Renal cortex interstitium (tissue), 11 donors: ENCODE data around the gene ARL3. TPM values are rescaled to one million over a fixed set of nuclear protein-coding genes. Genes with fewer than 3 reads are reported as not detected.
A peak's percentile ranks its signal among the peaks of the same experiment; 100 is the strongest.
"Not testable (repeated sequence)": the region's sequence is repeated elsewhere in the genome, so short reads cannot be mapped to it uniquely, and the experiment has no call there.

Experiments used
- DNase-seq, 11 donors: peaks; one replicate each; pipeline ENCODE4 v3.0.0-alpha.2; 2013; ENCODE audit warnings: low read depth in 9 of 11, low spot score in 4 of 11; ENCODE audit errors: extremely low read depth in 1 of 11
- polyA plus RNA-seq, 3 donors: library from polyadenylated mRNA; unstranded; fragments of 120-200 nt; gene quantifications; one replicate each; pipeline ENCODE4 v1.2.1, GENCODE V29; 2013; ENCODE audit not compliant: insufficient read length in 3 of 3

ARL3 gene
- polyA plus RNA-seq, 3 donors = 27.5 to 35.8 (median 31.5) TPM

DNA sequence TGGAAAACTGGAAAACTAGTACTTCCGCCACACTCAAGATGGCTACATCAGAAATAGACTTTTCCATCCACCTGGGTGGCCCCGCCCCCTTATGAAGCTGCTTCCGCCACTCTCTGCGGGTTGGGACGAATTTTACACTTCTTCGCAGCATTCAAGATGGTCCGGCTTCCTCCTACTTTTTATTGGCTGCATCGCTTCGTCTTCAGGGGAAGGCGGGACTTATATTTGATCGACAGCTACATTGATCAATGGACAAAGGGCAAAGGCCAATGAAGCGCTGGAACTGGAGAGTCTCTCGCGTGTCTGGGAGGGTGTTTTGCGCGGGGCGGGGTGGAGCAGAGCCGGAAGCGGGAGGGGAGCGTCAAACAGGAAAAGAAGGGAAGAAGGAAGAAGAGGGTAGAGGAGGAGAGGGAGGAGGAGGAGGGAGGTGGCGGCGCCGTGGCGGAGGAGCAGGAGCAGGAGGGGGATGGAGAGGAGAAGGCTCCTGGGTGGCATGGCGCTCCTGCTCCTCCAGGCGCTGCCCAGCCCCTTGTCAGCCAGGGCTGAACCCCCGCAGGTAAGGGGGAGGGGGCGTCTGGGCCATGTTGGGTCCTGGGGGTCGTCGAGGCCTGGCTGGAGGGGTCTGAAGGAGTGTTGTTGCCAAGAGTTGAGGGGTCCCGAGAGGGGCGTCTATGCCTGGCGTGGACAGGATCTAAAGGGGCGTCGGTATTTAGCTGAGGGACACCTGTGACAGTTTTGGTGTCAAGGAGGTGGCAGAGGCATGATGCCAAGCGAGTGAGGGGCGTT lies 29.6 kb upstream of the ARL3 start, which contains the start of gene WBP1L:
TSS of gene WBP1L (plus strand) at position 361 of the 786 bp plus-strand sequence. CDS start at position 467, 106 bp downstream.
- peak; percentile 96 to 100 (median 99) for DNase-seq

DNA sequence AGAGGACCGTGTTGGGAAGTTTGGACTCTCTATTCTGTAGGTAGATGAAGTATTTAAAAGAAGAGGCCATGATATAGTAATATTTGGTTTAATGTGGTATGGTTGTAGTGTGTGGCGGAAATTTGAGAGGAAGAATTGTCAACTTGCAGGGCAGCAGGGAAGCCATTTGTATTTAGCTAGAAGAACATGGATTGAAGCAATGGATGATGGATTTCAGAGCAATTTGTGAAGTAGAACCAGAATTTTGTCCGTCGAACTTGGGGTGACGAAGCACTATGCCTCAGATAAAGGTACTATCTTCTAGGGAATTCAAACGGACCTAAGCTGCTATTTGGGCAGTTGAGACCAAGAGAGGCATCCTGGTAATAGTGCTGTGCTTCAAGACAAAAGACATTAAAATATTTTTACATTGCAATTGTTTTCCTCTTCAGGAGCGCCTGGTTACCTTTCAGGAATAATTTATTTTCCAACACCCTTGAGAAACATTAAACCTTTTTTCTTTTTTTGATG lies 28.9 kb upstream of the ARL3 start:
- DNase-seq = no peak

DNA sequence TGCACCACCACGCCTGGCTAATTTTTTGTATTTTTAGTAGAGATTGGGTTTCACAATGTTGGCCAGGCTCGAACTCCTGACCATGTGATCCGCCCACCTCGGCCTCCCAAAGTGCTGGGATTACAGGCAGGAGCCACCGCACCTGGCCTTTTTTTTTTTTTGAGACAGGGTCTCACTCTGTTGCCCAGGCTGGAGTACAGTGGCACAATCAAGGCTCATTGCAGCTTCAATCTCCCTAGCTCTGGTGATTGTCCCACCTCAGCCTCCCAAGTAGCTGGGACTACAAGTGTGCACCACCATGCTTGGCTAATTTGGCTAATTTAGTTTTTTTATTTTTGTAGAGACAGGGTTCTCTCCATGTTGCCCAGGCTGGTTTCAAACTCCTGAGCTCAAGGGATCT lies 28.1 kb upstream of the ARL3 start:
- DNase-seq = not testable (repeated sequence)

DNA sequence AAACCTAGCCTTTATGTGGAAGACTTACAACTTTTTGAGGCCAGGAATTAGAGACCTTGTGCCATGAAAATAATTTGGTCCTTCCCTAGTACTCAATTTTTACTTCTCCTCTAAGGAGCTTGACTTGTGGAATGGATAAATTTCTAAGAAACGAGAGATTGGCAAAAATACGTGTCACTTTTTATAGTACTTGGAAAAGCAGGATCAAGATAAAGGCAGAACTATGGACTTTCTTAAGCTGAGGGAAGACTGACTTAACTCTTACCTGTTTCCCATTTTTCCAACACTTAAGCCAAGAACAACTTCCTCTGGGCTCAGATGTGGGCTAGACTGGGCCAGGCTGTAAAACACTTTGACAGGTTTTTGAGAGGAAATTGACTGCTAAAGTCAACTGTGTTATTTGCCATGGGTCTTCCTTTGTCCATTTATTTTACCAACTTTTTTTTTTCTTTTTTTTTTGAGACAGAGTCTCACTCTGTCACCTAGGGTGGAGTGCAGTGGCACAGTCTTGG lies 27.6 kb upstream of the ARL3 start:
- no peak for DNase-seq

DNA sequence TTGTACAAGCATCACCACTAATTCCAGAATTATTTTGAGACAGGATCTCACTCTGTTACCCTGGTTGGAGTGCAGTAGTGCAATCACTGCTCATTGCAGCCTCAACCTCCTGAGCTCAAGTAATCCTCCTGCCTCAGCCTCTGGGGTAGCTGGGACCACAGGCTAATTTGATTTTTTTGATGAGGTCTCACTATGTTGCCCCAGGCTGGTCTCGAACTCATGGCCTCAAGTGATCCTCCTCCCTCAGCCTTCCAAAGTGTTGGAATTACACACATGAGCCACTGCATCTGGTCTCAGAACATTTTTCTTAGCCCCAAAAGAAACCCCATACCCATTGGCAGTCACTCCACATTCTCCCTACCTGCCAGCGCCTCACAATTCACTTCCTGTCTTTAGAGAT lies 26.0 kb upstream of the ARL3 start:
- no peak for DNase-seq

DNA sequence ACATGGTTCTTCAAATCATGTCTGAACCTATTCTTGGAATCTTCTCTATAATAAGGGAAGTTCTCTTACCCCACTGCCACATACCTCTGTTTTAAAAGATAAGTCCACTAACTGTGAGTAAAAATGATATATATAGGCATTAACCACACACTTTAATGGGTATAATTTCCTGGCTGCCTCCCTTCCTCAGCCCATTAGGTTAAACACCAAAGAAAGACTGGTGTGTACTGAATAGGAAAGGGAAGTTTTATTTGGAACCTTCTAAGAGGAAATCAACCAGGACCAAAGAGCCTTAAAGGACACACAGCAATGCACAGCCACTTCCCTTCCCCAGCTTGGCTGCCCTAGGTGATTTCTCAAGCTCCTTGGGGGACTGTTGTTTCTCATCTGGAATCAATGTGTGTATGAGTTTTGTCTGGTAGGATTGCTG lies 24.5 kb upstream of the ARL3 start:
- DNase-seq = no peak

DNA sequence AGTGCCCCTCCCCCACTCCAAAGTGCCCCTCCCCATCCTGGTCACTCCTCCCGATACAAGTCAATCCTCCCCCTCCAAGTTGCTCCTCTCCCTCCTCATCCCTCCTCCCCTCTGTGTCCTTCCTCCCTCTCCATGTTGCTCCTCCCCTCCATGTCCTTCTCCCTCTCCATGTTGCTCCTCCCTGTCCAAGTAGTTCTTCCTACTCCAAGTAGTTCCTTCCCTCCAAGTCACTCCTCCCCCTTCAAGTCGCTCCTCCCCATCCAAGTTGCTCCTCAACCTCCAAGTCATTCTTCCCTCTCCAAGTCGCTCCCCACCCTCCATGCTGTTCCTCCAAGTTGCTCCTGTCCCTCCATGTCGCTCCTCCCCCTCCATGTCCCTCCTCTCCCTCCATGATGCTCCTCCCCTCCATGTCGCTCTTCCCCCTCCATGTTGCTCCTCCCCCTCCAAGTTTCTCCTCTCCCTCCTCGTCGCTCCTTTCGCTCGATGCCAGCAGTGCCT lies 20.9 kb upstream of the ARL3 start:
- no peak for DNase-seq

DNA sequence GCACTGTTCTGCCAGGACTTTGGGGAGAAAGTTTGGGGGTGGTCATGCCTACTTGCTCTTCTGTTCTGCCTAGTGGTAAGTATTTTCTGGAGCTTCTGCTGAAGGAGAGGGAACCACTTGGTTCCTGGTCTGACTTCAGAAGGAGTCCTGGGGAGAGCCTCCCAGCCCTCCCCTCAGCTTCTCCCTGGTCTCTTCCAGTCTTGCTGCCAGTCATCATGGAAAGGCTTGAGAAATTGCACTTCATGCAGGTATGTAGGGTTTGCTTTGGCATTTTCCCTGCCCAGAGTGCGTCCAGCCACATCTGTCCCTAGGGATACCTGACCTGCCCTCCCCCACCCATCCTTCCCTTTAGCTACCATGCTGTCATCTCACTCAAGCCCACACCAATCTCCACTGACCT lies 18.5 kb upstream of the ARL3 start:
- DNase-seq = no peak

DNA sequence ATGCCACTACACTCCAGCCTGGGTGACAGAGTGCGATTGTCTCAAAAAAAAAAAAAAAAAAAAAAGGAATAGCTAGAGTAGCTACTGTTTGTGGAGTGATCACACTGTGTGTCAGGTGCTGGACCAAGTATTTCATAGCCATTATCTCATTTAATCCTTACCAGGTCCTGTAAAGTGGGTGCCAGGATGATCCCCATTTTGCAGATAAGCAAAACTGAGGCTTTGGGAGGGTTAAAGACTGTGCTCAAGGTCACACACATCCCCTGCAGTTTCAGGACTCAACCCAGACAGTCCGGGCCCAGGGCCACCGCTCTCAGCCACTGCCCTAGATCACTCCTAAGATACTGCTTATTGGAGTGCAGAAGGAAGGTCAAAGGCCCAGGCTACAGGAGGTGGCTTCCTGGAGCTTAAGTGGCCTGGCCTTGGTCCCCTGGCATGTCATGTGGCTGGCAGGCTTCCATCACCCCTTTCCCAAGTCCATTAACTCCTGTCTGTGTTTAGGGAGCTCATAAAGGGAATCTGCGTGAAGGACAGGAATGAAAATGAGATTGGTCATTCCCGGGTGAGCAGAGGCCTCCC lies 17.1 kb upstream of the ARL3 start:
- DNase-seq = no peak

DNA sequence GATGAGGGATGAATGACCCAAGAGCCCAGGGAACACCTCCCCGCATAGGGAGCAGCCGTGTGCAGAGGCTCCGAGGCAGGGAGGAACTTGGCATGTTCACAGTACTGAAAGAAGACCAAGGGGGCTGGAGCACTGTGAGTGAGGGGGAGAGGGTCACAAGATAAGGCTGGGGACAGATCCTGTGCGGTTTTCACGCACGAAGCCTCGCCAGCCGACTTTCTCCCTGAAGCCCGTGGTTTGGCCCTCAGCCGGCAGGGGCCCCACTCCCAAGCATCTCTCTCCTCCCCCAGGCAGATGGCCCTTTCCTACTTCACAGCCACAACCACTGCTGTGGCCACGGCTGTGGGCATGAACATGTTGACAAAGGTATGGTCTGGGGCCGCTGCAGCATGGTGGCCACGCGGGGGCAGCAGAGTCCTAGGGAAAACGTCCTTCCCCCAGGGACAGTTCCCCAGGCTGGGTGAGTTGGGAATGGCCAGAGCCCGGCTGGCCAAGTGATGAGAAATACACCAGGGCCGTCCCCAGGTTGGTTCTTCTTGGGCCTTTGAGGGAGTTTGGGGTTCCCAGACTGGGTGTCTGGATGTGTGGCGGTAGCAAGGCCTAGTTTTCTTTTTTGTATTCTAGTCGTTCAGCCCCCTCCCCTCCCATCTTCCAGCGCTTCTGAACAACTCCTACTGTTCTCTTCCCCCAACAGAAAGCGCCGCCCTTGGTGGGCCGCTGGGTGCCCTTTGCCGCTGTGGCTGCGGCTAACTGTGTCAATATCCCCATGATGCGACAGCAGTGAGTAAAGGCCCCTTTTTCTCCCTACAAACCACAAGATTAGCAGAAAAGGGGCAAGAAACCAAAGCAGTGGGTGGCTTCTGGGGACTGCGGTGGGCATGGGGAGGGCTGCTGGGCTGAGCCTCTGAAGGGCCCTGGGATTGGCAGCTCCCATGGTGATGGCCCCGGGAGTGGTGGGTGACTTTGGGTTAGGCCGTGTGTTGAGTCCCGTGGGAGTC lies 15.1 kb upstream of the ARL3 start:
- DNase-seq = peak in 4 of 11 donors; percentile 56 to 74 (median 68)

DNA sequence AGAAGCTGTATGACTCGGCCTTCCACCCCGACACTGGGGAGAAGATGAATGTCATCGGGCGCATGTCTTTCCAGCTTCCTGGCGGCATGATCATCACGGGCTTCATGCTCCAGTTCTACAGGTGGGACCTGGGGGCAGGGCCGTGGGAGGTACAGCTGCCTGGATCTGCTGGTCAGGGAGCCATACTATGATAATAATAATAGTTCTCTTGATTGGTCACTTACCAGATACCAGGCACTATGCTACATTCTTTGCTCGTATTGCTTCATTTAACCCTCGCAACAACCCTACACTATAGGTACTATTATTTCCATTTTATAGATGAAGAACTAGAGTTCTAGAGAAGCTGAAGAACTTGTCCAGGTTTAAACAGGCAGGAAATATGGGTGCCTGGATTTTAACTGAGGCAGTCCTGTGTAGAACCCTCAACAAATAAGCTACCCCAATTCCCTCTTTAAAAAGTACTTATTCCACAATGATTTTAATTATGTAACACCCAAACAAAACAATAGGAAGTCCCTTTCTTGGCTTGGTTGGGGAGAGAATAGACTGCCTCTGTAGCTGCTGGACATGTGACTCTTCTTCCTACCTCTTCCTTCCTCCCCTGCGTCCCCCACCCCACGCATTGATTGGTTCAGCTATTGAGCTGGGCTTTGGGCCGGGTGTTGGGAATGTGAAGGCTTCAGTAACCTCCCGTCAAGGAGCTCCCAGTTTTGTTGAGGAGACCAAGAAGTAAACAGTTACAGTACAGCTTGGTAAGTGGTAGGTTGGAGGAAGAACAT lies 13.0 kb upstream of the ARL3 start:
- DNase-seq = no peak

DNA sequence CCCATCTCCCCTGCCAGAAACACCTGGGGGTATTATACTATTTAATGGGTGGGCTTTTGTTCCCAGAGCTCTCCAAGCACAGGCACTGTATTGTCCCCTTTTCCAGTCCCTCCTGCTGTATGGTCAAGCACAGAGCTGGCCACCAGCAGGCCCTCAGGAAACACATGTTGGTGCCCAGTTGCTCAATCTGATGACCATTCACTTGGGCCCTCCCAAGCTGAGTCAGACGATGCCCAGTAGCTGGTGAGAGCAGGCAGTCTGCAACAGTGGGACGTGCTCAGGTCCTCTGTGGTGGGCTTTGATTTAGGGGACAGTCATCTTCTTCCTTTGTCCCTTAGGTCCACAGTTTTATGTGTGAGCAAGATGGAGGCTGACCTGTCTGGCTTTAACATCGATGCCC lies 12.1 kb upstream of the ARL3 start:
- DNase-seq = no peak

DNA sequence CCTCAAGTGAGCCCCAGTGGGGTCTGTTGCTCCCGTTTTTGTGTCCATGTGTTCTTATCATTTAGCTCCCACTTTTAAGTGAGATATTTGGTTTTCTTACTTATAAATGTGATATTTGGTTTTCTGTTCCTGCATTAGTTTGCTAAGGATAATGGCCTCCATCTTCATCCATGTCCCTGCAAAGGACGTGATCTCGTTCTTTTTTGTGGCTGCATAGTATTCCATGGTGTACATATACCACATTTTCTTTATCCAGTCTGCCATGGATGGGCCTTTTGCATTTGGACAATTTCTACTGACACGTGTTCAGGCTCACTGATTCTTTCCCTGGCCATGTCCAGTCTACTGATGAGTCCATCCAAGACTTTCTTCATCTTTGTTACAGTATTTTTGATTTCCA lies 9.8 kb upstream of the ARL3 start:
- DNase-seq = no peak

DNA sequence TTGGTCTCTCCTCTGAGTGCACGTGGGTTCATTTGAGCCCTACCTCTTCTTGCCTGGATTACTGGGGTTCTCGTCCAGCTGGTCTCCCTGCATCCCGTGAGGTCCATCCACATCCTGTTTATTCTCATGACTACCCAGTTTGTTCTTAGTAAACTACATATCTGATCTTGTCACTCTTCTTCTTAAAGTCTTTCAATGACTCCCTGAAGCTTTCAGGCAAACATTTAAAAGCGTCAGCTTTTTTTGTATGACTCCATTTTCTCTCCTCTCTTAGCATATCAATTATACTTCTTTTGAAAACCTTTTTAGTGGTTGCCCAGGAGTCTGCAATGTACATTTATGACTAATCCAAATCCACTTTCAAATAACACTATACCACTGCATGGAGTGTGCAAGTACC lies 7.8 kb upstream of the ARL3 start:
- no peak for DNase-seq

DNA sequence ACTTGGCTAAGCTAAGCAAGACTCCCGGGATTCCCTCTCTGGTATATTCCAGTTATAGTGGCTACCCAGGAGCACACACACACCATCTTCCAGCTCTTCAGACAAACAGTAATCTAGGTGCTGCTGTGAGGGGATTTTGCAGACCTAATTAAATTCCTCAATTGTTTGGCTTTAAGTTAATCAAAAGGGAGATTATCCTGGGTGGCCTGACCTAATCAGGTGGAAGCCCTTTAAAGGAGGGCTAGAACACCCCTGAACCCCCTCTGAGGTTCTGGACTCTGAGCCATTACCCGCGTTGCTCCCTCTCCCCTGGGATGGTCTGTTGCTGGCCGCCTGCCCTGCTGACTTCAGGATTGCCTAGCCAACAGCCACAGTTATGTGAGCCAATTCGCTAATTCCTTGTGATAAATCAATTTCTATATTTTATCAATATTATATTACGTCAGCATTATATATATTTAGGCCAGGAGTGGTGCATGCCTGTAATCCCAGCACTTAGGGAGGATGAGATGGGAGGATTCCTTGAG lies 6.6 kb upstream of the ARL3 start:
- no peak for DNase-seq

DNA sequence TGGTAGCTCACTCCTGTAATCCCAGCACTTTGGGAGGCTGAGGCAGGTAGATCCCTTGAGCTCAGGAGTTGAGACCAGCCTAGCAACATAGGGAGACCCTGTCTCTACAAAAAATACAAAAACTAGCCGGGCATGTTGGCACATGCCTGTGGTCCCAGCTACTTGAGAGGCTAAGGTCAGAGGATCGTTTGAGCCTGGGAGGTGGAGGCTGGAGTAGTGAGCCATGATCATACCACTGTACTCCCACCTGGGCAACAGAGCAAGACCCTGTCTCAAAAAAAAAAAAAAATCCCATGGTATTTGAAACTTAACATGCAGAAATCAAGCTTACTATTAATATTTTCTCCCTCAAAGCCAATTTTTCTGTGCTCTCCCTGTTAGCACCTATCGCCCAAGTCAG lies 6.1 kb upstream of the ARL3 start:
- no peak for DNase-seq

DNA sequence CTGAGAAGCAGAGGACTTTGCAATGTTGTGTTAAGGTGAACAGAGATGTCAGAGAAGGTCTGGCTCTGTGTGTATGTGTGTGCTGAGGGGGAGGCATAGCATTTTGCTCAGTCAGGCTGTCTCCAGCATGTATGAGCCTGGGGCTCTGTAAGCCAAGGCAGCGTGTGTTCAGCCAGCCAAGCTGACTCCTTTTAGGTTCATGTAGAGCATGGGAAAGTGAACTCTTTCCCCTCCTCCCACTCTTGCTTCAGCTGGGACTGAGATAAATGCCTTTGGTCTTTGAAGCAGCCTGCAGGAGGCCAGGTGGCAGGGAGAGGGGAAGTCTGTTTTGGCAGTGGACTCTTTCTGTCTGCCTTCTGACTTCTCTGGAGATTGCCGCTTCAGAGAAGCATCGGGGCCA lies 4.0 kb upstream of the ARL3 start:
- peak in 9 of 11 donors; percentile 37 to 76 (median 58) for DNase-seq
